ENCODE measurements around the gene RNF126.
"Not testable (repeated sequence)": the region's sequence is repeated elsewhere in the genome, so short reads cannot be mapped to it uniquely, and the experiment has no call there.

RNF126 gene

DNA sequence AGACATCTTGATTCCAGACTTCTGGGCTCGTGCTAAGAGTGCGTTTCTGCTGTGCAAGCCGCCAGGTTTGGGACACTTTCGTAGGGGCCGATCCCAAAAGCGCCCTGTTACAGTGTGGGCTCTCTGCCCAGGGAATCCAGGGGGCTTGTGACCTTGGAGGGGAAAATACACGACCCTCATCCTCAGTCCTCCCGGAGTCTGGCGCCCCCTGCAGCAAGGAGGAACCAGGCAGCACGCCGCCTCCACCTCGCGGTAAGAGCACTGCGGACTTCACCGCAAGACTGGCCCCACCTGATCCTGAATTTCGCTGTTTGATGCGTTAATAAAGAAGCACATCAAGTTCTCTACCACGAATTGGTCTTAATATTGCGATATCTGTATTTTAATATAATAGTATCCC lies 34.8 kb downstream of the RNF126 start:
- no peak for DNase-seq (ENCODE audit: low read depth)

DNA sequence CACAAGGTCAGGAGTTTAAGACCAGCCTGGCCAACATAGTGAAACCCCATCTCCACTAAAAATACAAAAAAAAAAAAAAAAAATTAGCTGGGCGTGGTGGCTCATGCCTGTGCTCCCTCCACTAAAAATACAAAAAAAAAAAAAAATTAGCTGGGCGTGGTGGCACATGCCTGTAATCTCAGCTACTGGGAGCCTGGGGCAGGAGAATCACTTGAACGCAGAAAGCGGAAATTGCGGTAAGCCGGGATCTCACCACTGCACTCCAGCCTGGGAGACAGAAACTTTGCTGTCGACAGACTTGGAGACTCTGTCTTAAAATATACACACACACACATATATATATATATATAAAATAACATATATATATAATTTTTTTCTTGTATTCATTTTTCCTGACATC lies 36.4 kb downstream of the RNF126 start:
- not testable (repeated sequence) for DNase-seq (ENCODE audit: low read depth)

DNA sequence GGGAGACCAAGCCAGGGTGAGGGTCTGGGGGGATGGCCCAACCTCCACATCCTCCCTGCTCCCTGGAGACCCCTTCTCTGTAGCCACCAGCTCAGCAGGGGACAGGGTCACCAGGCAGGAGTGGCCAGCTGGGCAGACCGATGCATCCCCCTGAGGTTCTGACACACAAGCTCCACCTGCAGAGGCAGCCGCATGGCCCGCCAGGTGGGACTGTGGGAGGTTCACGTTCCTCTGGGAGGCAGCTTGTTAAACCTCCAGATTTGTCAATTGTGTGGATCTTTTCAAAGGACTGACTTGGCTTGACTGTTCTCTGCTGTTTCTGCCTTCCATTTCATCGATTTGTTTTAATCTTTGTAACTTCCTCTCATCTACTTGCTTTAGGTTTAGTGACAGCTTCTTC lies 37.8 kb downstream of the RNF126 start:
- no peak for DNase-seq (ENCODE audit: low read depth)

DNA sequence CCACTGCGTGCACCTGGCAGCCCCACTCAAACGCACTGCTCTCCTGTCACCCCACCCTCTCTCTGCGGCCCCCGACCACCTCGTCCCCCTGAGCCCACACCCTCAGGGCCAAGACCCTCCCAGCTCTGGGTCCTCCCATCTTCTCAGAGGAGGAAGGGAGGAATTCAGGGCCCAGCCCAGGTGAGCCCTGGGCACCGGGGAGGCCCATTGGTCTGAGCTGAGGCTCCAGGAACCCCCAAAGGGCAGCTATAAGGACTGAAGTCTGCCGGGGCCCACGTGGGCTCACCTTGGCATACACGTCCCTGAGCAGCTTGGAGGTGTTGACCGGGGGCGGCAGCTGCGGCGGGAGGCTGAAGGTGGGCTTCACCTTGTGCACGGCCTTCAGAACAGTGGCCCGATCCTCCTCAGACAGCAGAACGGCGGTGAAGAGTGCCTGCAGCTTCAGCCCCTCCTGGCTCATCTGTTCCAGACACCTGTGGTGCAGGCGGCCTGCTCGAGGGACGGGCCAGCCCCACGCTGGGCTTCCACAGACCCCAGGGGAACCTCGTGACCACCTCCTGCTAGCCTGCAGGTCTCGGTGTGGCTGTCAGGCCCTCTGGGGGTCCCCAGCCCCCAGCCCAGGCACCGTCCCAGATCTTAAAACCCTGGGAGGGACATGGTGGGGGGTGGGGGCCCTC lies 38.4 kb downstream of the RNF126 start:
- no peak for DNase-seq (ENCODE audit: low read depth)

DNA sequence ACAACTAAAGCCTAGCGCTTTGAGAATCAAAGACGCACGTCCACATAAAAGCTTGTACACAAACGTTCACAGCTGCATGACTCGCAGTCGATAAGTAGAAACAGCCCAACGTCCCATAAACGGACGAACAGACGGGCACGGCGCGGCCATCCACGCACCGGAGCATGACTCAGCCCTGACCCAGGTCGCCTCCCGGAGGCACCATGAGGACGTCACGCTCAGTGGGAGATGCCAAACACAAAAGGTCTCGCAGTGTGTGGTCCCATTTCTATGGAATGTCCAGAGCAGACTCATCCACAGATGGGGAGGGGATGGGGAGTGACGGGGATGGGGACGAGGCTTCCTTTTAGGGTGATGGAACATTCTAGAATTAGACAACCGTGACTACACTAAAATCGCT lies 39.0 kb downstream of the RNF126 start:
- DNase-seq (ENCODE audit: low read depth), result no peak

DNA sequence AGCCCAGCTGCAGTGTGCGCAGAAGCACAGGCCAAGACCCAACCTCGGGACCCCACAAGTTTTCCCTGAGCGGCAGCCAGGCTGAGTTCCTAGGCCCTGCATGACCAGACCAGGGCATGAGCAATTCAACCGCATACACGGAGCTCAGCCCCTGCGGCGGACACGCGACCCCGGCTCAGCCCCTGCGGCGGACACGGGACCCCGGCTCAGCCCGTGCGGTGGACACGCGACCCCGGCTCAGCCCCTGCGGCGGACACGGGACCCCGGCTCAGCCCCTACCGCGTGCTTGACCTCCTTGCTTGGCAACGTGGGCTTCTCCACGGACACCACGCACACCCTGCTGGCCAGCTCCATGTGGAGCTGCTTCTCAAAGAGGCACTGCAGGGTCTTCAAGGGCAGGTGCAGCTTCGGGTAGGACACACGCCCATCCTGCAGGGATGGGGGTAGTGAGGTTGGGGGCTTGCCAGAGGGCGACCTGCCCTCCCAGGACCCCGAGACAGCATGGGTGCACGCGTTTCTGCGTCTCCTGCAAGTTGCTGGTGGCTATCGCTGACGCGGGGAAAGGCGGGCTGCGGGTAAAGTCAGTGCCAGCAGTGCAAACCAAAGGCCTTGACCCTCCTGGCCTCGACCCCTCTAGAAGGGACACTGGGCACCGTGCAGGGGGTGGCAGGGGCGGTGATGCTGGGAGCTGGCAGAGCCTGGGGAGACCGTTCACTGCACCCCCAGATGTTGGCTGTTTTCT lies 39.7 kb downstream of the RNF126 start:
- no peak for DNase-seq (ENCODE audit: low read depth)

DNA sequence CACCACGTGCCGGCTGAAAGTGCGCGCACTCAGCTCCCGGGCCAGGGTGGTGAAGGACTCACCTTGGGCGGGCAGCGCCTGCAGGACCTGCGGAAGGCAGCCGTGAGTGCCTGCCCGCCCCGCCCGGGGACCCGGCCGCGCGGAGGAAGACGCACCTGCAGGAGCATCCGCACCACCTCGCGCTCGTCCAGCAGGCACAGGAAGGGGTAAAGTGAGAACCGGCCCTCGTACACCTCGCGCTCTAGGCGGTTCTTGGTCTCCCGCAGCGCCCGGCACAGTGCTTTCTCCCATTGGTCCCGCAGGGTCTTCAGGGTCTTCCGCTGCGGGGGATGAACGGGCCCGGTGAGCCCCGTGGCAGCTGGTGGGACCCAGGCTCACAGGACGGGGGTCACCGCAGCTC lies 40.3 kb downstream of the RNF126 start:
- no peak for DNase-seq (ENCODE audit: low read depth)

DNA sequence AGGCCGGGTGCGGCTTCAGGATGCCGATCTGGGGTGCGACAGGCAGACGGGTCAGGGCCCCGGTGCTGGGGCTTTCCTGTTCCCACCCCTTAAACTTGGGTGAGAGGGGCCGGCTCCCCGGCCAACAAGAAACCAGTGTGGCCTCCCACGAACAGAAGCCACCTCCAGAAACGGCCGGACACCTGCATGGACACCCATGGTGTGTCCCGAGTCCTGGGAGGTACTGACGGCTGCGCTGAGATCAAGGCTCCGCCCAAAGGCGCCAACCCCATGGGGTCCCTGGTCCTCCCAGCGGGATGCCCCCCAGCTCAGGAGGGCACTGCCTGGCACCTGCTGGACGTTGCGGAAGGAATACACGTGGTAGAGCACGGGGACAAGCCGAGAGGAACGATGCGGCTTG lies 41.2 kb downstream of the RNF126 start:
- no peak for DNase-seq (ENCODE audit: low read depth)

DNA sequence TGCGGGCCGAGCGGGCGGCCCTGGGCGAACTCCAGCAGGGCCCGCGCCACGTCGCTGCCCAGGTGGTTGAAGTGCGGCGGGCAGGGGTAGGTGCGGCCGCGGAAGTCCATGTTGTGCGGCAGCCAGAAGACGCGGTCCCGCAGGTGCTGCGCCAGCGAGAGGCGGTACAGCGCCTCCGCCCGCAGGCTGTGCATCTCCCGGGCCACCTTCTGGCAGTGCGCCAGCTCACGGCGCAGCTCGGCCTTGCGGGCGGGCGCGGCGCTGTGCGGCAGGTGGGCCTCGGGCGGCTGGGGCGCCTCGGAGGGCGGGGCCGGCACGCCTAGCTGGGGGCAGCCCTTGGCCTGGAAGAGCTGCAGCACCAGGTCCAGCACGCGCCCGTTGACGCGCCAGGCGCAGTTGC lies 41.8 kb downstream of the RNF126 start:
- DNase-seq (ENCODE audit: low read depth), result not testable (repeated sequence)

DNA sequence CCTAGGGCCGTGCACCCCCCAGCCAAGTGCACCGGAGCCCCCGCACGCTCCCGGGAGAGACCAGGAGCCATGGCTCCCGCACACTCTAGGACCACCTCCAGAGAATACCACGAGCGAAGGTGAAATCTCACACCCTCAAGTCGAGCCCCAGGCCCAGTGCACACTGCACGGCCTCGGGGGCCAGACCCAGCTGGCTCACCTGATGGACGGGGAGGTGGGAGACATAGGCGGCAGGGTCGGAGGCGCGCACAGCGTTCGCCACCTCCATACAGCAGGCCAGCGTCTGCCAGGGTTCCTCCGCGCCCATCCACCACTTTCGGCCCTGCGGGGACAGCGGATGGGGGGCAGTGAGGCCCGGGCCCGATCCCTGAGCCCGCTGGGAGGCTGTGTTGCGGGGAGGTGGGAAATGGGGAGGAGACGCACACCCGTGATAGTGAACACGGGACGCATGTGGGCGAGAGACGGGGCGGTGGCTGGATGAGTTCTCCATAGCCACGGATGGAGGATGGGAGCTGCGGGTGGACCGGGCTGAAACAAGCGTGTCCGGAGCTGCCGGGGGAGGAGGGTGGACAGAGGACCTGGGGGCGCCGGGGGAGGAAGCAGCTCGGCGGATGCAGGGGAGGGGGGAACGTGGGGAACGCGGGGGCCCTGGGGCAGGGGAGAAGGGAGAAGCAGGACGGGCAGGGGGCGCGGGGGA lies 42.7 kb downstream of the RNF126 start:
- DNase-seq (ENCODE audit: low read depth), result no peak

DNA sequence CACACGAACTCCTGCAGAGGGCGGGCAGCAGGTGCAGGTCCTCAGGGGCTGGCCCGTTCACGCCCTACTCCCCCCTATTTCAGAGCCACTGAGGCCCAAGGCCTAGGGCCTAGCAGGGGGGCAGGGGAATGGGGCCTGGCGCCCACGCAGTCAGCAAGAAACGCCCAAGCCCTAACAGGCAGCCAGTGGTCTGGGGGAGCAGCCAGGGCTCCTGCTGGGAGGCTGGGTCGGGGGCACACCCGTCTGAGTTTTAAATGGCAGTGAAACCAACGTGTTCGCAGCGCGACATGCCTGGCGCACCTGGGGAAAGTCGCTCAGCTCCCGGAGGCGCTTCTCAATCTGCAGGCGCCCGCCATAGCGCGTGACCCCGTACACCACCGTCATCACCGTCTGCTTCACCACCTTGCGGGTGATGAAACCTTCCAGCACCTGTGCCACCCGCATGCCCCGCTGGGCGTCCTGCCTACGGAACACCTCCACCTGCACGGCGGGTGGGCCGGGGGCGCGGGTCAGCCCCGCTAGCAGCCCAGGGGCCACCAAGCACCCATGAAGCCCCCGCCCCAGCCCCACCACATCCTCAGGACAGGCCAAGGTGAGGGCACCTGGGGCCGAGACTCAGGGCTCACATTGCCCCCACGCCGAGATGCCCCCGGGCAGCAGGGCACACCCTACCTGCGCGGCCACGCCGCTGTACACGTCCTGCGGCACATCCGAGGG lies 43.6 kb downstream of the RNF126 start:
- no peak for DNase-seq (ENCODE audit: low read depth)

DNA sequence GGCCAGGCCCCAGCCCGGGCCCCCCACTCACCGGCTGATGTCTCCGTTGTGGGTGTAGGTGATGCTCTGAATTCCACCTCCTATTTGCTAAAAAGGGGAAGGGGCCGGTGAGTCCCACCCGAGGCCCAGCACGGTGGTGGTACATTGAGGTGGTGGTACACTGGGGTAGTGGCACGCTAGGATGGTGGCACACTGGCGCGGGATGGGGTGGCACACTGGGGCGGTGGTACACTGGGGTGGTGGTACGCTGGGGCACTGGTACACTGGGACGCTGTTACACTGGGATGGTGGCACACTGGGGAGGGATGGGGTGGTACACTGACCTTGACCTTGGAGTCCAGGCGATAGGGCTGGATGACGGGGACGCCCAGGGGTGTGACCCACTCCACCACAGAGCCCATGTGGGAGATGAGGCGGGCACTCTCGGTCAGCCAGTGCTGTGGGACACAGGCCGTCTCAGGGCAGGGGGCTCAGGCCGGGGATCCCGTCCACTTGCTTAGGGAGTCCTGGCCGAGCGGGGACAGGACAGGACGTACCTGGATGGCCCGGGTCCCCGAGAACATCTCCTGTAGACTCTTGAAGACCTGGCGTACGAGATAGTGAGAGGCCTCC lies 44.2 kb downstream of the RNF126 start:
- no peak for DNase-seq (ENCODE audit: low read depth)

DNA sequence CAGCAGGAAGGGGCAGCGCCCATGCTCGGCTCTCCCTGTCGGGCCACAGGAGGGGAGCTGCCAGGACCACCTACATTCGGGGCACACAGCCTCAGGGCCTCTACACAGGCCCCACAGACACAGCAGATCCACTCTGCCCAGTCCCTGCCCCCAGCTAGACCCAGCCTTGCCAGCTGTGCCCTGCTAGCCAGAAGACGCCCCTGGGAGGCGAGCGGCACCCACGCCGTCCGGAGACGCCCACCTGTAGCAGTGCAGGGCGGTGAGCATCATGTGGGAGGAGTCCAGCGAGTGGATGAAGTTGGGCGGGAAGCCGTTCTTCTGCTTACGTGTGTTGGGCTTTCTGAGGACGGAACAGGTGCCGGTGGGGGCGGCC lies 44.8 kb downstream of the RNF126 start:
- no peak for DNase-seq (ENCODE audit: low read depth)

DNA sequence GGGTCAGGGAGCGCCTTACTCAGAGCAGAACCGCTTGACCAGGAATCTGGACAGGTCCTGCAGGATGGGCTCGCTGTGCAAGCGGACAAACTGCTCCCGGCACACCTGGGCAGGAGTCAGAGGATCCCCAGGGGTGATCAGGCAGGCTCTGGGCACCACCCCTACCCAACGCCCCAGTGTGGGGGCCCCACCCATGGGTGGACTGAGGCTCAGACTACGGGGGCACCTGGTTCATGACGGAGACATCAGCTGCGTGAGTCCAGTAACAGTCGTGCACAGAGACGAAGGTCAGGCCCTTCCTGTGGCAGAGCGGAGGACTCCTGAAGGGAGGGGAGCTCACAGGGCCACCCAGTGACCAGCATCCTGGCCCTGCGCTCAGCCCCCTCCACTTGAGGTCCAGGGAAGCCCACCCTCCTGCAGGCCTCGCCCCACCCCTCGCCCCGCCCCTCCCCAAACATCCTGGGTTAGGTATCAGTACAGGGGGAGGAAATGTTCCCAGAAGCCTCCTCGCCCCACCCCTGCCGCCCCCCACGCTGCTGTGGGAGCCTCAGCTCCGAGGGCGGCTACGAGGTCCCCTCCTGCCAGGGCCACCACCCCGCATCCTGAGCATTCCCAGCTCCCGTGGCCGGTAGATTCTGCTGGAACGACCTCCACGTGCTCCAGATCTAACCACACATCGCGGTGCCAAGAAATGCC lies 45.3 kb downstream of the RNF126 start:
- no peak for DNase-seq (ENCODE audit: low read depth)

DNA sequence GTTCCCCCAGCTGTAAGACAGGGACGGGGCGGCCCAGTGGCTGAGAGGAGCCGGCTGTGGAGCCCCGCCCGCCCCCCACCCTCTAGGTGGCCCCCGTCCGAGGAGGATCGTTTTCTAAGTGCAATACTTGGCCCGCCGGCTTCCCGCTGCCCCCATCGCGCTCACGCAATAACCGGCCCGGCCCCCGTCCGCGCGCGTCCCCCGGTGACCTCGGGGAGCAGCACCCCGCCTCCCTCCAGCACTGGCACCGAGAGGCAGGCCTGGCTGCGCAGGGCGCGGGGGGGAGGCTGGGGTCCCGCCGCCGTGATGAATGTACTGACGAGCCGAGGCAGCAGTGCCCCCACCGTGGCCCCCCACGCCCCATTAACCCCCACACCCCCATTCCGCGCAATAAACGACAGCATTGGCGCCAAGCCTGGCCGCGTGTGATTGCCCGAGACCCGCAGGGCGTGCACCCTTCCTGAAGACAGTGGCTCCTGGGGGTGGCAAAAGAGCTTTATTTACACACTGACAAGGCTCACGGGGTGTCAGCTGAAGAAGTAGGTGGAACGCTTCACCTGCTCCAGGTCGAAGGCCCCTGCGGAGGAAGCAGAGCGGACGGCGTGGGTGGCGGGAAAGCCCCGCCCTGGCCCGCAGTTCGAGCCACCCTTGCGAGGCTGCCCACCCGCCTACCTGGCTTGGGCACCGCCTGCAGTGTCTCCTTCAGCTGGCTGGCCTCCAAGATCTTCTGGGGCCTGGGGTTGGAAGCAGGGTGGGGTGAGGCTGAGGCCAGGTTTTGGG lies 46.1 kb downstream of the RNF126 start:
- no peak for DNase-seq (ENCODE audit: low read depth)

DNA sequence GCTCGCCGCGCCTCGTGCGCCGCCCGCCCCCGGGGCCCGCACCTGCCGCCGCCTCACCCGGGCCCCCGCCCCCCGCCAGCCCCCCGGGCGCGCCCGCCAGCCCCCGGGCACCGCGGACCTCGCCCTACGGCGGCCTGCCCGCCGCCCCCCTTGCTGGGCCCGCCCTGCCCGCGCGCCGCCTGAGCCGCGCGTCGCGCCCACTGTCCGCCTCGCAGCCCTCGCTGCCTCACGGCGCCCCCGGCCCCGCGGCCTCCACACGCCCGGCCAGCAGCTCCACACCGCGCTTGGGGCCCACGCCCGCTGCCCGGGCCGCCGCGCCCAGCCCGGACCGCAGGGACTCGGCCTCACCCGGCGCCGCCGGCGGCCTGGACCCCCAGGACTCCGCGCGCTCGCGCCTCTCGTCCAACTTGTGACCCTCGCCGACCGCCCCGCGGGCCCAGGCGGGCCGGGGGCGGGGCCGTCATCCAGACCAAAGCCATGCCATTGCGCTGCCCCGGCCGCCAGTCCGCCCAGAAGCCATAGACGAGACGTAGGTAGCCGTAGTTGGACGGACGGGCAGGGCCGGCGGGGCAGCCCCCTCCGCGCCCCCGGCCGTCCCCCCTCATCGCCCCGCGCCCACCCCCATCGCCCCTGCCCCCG lies 46.8 kb downstream of the RNF126 start:
- DNase-seq (ENCODE audit: low read depth), result no peak

DNA sequence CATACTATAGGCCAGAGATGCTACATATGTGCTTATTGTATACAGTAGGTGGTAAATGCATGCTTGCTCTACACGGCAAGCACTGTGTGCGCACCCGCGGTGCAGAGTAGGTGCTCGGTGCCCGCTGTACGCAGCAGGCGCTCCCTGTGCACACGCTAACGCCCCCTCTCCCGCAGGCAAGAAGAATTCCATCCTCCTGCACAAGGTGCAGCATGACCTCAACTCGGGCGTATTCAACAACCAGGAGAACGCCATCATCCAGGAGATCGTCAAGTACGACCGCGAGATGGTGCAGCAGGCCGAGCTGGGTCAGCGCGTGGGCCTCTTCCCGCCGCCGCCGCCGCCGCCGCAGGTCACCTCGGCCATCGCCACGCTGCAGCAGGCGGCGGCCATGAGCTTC lies 47.4 kb downstream of the RNF126 start:
- DNase-seq (ENCODE audit: low read depth), result no peak

DNA sequence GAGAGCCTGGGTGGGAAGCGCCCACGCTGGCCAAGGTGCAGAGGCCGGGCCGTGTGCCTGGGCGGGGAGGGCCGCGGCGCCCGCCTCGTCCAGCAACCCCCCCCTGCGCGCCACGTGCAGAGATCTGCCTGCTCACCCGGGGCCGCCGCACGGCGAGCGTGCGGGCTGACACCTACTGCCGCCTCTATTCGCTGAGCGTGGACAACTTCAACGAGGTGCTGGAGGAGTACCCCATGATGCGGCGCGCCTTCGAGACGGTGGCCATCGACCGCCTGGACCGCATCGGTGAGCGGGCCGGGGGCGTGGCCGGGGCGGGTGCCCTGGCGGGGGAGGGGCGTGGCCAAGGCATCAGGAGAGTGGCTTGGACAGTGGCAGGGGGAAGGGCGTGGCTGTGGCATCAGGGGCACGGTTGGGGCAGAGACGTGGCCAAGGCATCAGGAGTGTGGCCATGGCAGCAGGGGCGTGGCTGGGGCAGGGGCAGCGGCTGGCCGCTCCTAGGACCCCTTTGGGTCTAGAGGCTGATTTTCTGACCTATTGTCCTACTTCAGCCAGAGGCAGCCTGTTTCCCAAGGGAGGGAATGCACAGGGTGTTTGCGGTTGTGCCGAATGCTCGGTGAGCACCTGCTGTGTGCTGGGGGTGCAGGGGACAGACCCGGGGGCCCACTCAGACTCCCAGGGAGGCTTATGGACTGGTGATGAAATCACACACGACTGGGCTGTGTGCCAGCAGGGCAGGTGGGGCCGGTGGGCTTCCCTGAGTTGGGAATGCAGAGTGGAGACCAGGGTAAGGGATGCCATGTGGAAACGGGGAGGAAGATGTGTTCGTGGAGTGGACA lies 49.1 kb downstream of the RNF126 start:
- DNase-seq (ENCODE audit: low read depth), result no peak

DNA sequence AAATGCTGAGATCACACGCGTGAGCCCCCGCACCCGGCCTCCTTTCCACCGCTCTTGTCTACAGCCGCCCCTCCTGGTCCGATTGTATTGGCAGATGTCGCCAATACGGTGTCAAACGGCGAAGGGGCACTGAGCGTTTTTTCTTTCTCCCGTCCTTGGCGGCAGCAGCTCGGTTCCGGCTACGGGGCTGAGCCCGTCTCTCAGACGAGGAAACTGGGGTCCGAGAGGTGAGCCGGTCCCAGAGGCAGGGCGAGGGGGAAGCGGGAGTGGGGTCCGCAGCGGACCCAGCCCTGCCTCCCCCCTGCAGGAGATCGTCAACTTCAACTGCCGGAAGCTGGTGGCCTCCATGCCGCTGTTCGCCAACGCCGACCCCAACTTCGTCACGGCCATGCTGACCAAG lies 50.1 kb downstream of the RNF126 start:
- no peak for DNase-seq (ENCODE audit: low read depth)
